ENCODE measurements around the gene FXR2.
"Not testable (repeated sequence)": the region's sequence is repeated elsewhere in the genome, so short reads cannot be mapped to it uniquely, and the experiment has no call there.

Gene FXR2

DNA sequence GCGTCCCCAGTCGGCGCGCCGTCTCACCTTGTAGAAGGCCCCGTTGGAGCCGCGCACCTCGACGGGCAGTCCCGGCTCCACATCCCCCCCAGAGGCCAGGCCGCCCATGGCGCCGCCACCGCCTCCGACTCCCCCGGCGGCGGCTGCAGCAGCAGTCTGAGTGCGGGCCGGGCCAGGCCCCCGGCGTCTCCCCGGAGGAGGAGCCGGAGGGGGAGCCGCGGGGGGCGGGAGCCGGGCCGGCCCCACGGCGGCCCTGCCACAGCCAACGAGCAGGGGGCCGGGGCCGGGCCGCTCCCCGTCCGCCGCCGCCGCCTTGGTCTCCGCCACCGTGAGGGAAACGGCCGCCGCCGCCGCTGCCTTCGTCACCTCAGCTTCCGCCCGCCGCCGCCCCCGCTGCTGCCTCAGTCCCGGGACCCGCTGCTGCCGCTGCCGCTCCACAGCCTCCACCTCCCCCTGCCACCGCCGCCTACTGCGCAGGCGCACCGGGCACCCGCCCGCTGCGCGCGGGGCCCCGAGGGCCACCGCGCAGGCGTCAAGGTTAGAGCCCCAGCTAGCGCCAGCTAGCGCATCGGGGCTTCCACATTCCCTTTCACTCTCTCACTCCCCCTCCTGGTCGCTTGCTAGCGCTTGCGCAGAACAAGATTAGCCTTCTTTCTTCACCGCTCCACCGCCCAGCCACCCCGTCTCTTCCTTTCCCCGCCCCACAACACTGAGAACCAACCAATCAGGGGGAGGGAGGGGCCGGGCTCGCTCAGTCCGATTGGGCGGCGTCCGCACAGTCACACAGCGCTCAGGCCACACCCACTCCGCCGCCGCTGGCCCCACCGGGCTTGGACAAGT is at the start of gene FXR2:
FXR2 (minus strand) TSS at position 473 of the 840 bp plus-strand sequence; CDS start at position 108, 365 bp downstream.
- DNase-seq = peak; percentile 98

GRCh38 chr17:7656958-7657609 is 42.4 kb upstream of the FXR2 start:
- no peak for DNase-seq

DNA sequence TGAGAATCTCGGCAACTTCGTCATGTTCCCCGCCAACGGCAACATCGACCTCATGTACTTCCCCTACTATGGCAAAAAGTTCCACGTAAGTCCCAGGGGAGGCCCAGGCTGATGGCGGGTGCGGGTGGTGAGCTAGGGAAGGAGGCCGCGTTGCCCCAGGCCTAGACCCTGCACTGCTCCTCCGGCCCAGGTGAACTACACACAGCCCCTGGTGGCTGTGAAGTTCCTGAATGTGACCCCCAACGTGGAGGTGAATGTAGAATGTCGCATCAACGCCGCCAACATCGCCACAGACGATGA is 40.8 kb upstream of the FXR2 start:
- DNase-seq = no peak

DNA sequence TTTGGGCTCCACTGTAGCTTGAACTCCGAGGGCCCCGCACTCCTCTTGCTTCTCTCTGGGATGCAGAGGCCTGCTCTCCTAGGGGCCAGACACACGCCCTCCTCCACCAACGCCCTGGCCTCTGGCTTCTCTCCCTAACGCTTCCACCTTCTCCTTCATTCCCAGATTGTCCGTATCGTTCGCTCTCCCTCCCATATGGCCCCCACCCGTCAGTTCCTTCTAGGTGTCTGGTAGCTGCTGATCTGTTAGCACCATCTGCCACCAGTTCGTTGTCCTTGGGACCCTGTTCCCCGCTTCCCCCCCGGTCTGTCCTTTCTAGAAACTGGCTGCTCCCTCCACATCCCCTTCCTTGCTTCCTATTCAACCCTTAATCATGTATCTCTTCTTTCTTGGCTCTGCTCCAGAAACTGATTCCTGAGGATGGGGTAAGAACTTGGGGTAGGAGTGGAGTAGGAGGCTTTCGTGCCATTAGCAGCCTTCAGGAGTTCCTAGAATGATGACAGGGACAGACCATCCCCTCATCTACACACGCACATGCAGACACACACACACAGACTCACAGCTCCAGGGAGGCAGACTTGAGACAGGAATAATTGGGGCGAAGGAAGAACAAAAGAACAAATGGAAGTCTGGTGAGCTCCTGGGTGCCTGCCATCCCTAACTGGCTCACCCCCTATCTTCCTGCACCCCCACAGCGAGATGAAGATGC is 40.3 kb upstream of the FXR2 start:
- DNase-seq = no peak

DNA sequence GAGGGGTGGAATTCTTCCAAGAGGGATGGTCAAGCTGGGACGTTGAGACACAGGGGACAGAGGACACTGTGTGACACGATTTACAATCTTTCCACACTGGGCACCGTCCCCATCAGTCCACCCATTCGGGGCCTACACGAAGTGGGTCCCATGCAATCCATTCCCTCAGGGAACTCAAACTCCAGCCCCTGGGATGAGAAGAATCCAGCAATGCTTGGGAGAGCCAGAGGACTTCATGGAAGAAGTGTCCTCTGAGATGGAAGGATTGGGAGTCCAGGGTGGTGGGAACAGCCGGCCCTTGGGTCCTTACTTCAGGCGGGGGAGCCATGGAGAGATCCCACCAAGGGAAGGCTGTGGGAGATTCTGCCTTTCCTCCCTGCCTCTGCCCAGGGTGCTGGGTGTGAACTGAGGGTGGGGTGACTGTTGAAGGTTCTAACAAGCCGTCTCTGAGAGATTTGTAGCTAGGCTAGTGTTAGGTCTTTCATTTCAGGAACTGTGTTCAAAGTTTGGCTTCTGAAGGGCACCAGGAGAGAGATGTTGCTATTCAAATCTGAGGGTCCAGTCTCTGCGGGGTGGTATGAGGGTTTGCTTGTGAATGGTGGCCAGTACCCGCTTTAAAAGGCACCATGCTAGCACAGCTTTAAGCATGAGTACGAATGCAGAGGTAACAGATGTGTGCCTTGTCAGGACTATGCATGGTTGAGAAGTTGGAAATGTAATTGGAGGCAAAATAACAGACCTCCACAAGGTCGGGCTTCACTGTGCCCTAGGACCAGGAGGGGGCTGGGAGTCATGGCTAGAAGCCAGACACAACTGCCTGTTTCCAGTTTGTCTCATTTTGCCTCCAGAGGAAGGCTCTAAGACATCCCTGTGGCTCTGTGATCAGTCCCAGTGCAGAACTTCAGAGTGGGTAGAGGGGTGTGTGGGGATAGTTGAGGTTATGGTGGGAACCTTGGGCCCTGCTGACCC is 38.0 kb upstream of the FXR2 start:
- DNase-seq = no peak

DNA sequence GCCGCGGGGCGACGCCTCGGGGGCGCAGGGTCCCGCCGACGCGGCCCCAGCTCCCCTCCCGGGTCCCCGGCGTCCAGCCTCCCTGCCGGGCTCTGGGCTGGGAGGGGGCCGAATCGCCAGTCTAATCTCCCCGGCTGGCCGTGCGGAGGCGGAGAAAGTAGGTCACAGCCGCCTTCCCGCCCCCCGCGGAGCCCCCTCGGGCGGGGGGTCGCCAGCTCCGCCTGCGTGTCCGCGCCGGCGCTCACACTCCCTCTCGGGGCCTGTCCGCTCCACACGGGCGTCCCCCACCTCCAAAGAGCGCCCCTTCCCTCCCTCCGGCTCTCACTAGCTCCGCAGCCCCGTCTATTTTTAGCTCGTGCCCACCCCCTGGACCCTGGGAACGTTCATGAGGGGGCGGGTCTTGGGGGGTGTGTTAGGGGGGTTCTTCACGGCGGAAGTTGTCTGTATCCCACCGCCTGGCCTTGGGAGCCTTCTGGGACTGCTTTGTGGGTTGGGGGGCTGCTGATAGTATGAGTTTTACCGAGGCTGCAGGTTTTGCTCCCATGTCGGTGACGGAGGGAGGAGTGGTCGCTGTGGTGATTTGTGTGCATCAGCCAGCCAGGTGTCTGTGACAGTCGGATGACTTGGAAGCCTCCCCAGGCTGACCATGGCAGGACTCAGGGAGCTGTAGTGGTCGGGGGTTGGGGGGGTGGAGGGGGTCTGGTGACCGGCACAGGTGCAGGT is 37.1 kb upstream of the FXR2 start:
- no peak for DNase-seq

GRCh38 chr17:7651097-7651664 is 36.5 kb upstream of the FXR2 start:
- no peak for DNase-seq

DNA sequence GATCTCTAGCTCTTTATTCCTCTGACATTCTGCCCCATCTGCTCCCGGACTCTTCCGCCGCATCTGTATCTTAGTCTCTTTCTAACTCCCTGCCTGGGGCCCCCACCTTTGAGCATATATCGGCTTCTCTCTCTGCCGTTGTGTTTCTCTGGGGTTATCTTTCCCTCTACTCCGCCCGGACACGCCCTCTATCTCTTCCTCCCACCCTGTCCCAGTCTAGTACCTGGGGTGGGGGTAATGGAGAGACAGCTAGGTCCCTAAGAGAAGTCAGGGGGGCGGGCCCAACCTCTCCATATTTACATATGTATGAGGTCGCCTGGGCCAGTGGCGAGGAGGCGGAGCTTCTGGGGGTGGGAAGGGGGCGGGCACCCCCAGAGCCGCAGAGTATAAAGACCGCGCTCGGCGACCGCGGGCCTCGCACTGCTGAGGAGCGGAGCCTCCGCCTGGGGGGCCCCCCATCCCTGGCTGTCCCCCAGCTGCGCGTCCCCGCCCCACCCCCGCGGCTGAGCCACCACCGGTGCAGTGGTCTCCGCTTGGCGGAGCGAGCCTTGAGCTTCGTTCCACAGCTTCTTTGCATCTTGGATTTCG is 35.9 kb upstream of the FXR2 start, which contains the start of gene ATP1B2:
ATP1B2 (plus strand) TSS at position 418 of the 588 bp plus-strand sequence. CDS start 593 bp downstream, outside the sequence.
- peak; percentile 85 for DNase-seq

DNA sequence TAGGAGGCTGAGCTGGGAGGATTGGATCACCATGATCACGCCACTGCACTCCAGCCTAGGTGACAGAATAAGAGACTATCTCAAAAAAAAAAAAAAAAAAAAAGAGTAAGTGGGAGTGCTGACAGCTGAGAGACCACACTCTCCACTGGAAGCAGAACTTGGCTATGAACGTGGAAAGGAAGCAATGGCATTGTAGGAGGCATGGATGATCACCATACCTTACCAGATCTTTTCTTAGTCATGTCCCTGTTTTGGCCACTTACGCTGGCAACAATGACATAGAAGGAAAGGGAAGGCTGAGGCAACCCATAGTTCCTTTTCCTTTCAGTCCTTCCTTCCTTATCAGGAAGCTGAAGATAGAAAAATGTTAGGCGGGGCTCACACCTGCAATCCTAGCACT is 32.3 kb upstream of the FXR2 start:
- DNase-seq = no peak

- no peak for DNase-seq
These were observed 31.8 kb upstream of the FXR2 start for GRCh38 chr17:7646457-7646856.

DNA sequence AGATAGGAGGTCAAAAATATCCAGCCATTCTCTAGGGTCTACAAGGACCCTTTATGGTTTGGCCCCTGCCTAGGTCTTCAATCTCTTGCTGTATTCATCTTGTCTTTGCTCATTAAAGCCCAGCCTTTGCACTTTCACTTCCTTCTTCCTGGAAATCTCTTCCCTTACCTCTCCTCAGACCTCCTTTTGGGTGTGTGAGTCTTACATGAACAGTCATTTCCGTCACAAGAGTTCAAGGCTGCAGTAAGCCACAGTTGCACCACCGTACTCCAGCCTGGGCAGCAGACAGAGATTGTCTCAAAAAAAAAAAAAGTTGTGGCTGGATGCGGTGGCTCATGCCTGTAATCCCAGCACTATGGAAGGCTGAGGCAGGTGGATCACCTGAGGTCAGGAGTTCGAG is 30.1 kb upstream of the FXR2 start:
- DNase-seq = no peak

DNA sequence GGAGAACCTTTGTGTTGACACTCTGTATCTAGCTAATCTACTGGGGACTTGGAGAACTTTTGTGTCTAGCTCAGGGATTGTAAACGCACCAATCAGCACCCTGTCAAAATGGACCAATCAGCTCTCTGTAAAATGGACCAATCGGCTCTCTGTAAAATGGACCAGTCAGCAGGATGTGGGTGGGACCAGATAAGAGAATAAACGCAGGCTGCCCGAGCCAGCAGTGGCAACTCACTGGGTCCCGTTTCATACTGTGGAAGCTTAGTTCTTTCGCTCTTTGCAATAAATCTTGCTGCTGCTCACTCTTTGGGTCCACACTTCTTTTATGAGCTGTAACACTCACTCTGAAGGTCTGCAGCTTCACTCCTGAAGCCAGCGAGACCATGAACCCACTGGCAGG is 26.9 kb upstream of the FXR2 start:
- not testable (repeated sequence) for DNase-seq

GRCh38 chr17:7640783-7641182 is 26.1 kb upstream of the FXR2 start:
- no peak for DNase-seq

- no peak for DNase-seq
These were observed 21.5 kb upstream of the FXR2 start for GRCh38 chr17:7636163-7636562.

DNA sequence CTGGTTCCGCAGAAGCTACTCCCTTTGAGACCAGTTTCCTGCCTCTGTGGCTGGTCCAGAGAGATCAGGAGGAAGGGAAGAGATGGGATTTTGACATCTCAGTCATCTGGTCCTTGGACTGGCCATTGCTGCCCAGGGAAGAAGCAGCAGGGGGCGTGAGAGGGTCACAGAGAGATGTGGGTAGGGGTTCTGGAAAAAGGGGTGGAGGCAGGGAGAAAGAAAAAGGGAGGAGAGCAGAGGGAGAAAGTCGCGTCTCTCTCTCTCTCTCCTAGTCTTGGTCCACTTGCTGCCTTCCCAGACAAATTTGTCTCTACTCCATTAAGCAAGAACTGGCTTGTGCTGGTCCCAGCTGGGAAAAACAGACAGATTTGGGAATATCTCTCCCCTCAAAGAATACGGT is 19.7 kb upstream of the FXR2 start:
- DNase-seq = no peak

GRCh38 chr17:7633093-7633492 is 18.4 kb upstream of the FXR2 start:
- DNase-seq = no peak

DNA sequence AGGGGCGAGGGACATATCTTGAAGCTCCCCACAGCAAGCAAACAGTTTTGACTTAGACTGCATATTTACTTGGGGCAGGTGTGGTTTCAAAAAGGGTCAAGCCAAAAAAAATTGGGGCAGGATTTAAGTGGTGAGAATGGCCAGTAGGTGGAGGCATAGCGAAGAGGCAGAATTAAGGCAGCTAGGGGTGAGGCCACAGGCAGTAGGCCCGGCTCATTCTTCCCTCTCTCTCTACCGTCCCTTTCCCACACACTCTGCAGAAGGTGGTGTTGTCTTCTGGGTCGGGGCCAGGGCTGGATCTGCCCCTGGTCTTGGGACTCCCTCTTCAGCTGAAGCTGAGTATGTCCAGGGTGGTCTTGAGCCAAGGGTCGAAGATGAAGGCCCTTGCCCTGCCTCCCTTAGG is 17.8 kb upstream of the FXR2 start:
- DNase-seq = peak; percentile 60

GRCh38 chr17:7631398-7632380 is 17.0 kb upstream of the FXR2 start:
- DNase-seq = no peak

DNA sequence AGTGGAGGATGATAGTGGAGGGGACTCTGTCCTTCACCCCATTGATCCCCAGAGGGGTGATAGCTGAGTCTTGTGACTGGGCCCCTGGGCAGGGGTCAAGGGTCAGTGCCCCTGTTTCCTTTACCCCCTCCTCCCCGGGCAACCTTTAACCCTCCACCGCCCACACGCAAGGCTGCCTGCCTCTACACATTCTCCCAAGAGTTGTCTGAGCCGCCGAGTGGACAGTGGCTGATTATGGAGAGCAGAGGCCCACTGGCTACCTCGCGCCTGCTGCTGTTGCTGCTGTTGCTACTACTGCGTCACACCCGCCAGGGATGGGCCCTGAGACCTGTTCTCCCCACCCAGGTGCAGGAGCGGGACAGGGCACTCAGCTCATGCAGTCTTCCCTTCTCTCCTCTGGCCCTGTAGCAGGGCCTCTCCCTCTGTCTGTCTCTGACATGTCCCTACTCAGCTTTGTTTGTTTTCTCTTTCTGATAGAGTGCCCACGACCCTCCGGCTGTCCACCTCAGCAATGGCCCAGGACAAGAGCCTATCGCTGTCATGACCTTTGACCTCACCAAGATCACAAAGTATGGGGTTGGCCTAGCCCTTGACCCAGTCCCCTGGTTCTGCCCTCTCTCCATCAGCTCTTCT is 15.4 kb upstream of the FXR2 start, which contains the start of gene SHBG:
SHBG (plus strand) TSS at position 197 of the 633 bp plus-strand sequence; CDS start at position 235, 38 bp downstream.
- DNase-seq = no peak

Data from activated CD8-positive, alpha-beta memory T cell treated with anti-CD3 and anti-CD28 coated beads for 24 hours (primary cell).